Ascending aorta (tissue), 2 donors: ENCODE results near the gene SERTAD2. TPM values are rescaled to one million over a fixed set of nuclear protein-coding genes. Genes with fewer than 3 reads are reported as not detected.

Experiments used
- DNase-seq, 2 donors: peaks; one replicate each; pipeline ENCODE4 v3.0.0-alpha.2; 2019; ENCODE audit warnings: low spot score in 2 of 2
- H3K27ac ChIP-seq, 2 donors: fragments of 200-600 bp; sonication (generic); one replicate each; pipeline ENCODE4 v1.5.1; 2016 to 2017; ENCODE audit warnings: mild to moderate bottlenecking in 1 of 2
- H3K27me3 ChIP-seq: fragments of 200-600 bp; sonication (generic); one replicate; pipeline ENCODE4 v1.5.1; 2017
- H3K36me3 ChIP-seq, 2 donors: fragments of 200-600 bp; sonication (generic); one replicate each; pipeline ENCODE4 v1.5.1; 2016
- H3K4me1 ChIP-seq, 2 donors: fragments of 200-600 bp; sonication (generic); one replicate each; pipeline ENCODE4 v1.5.1; 2016 to 2017; ENCODE audit warnings: mild to moderate bottlenecking in 1 of 2
- H3K4me3 ChIP-seq, 2 donors: fragments of 200-600 bp; sonication (generic); one replicate each; pipeline ENCODE4 v1.5.1; 2016 to 2017; ENCODE audit warnings: mild to moderate bottlenecking in 1 of 2
- H3K9me3 ChIP-seq, 2 donors: fragments of 200-600 bp; sonication (generic); one replicate each; pipeline ENCODE4 v1.5.1; 2016
- CTCF ChIP-seq, 3 experiments: fragments of 200-600 bp in 2 of 3; fragments of 450-650 bp in 1 of 3; sonication (generic) in 2 of 3; IDR thresholded peaks; one replicate each; pipeline ENCODE4 v1.5.1; 2016 to 2019; ENCODE audit warnings: antibody characterized with exemption in 3 of 3, mild to moderate bottlenecking in 1 of 3, moderate library complexity in 1 of 3
- intact Hi-C: fragments of 100-400 bp; cut with DNase I; formaldehyde crosslinking; loops from one replicate; pipeline ENCODE4 v1.15.1; 2023
- total RNA-seq: library from RNA; depleted of rRNA; stranded (reverse); fragments of >200 nt; gene quantifications from one replicate; pipeline ENCODE4 v1.1.0, GENCODE V29; 2016

The SERTAD2 gene
- total RNA-seq, 1 donor from 2014 or later: 8.7 TPM

GRCh38 chr2:64620661-64621060, 33.1 kb downstream of the SERTAD2 start:
- intact Hi-C loops: no loop called here
- H3K27me3 ChIP-seq: no peaks in the 10 kb centered on the region
- no peak overlapping the region for H3K4me3 ChIP-seq
- no peaks in the 10 kb centered on the region for H3K9me3 ChIP-seq
- no peak for TF ChIP-seq CTCF (IDR thresholded peaks at IDR 0.05)
- no peaks in the 10 kb centered on the region for H3K36me3 ChIP-seq
- no peak overlapping the region for H3K27ac ChIP-seq
- H3K4me1 ChIP-seq: no peaks in the 10 kb centered on the region
- no peak for DNase-seq

GRCh38 chr2:64617631-64618151, 36.0 kb downstream of the SERTAD2 start:
- no peak overlapping the region for H3K4me3 ChIP-seq
- no peaks in the 10 kb centered on the region for H3K36me3 ChIP-seq
- no peak for DNase-seq
- TF ChIP-seq CTCF (IDR thresholded peaks at IDR 0.05): no peak
- no peaks in the 10 kb centered on the region for H3K9me3 ChIP-seq
- no peaks in the 10 kb centered on the region for H3K27me3 ChIP-seq
- intact Hi-C loops: no loop called here
- H3K4me1 ChIP-seq: no peaks in the 10 kb centered on the region
- H3K27ac ChIP-seq: no peak overlapping the region

GRCh38 chr2:64615844-64616536, 37.7 kb downstream of the SERTAD2 start:
- H3K4me3 ChIP-seq: no peak overlapping the region
- H3K36me3 ChIP-seq: no peaks in the 10 kb centered on the region
- TF ChIP-seq CTCF (IDR thresholded peaks at IDR 0.05): no peak
- no peaks in the 10 kb centered on the region for H3K27me3 ChIP-seq
- intact Hi-C loops: no loop called here
- no peaks in the 10 kb centered on the region for H3K9me3 ChIP-seq
- DNase-seq: peak in 1 of 2 donors; percentile 51
- H3K4me1 ChIP-seq: no peaks in the 10 kb centered on the region
- no peak overlapping the region for H3K27ac ChIP-seq

- H3K4me3 ChIP-seq: no peak overlapping the region
- H3K9me3 ChIP-seq: no peaks in the 10 kb centered on the region
- no peaks in the 10 kb centered on the region for H3K36me3 ChIP-seq
- no peaks in the 10 kb centered on the region for H3K4me1 ChIP-seq
- no peaks in the 10 kb centered on the region for H3K27me3 ChIP-seq
- TF ChIP-seq CTCF (IDR thresholded peaks at IDR 0.05): no peak
- no peak overlapping the region for H3K27ac ChIP-seq
- DNase-seq: peak in 1 of 2 donors; percentile 47
- intact Hi-C loops: no loop called here
Observed at GRCh38 chr2:64615192-64615763, 38.4 kb downstream of the SERTAD2 start.

GRCh38 chr2:64613276-64613675, 40.4 kb downstream of the SERTAD2 start:
- TF ChIP-seq CTCF (IDR thresholded peaks at IDR 0.05): no peak
- intact Hi-C loops: no loop called here
- Histone ChIP-seq H3K27ac (no peak overlapping the region), H3K27me3 (no peaks in the 10 kb centered on the region), H3K36me3 (no peaks in the 10 kb centered on the region), H3K9me3 (no peaks in the 10 kb centered on the region), H3K4me1 (peaks cover 4 to 8% of the 10 kb centered on the region in 2 donors), H3K4me3 (no peak overlapping the region)
- peak in 1 of 2 donors; percentile 28 for DNase-seq
